ENCODE measurements around the gene PSKH1.

DNA sequence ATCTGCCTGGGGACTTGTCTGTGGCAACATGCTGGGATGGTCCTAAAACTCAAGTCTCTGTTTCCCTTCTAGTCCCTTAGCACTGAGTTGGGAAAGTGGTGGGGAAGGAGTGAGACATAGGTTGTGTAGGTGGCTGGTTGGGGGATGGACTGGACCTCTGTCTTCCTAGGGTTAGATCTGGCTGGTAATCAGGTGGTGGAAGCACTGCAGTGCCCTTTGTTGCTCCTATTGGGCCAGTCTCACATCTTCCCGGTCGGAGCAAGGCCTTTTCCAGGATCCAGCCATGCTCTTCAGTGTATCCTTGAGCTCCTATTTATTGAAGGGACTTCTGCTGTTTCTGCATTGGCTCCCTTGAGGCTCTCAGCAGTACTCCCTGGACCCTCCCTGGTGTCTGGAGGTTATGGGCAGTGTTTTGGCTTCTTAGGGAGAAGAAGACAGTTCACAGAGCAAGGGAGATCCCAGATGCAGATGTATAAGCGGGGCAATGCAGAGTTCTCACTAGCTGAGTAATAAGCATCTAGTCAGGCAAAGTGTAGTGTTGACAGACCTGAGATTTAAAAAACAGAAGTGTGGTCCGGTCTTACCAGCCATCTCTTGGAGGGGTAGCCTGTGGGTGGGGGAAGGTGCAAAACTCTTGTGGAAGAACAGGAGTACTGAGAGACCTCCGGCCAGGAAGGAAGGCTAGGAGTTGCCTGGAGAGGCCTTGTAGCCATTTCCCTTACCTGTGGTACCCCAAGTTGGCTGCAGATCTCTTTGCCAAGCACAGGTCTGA lies 47.6 kb upstream of the PSKH1 start:
- no peak for TF ChIP-seq CTCF (tag by site-specific recombination; IDR thresholded peaks at IDR 0.05)
- TF ChIP-seq ZNF704 (tag by site-specific recombination; IDR thresholded peaks at IDR 0.05), result no peak
- TF ChIP-seq ZNF366 (tag by site-specific recombination; conservative IDR thresholded peaks at IDR 0.05), result no peak
- TF ChIP-seq ZNF561 (tag by site-specific recombination; IDR thresholded peaks at IDR 0.05; ENCODE audit: borderline replicate concordance), result no peak
- no peak for TF ChIP-seq ZNF426 (tag by site-specific recombination; IDR thresholded peaks at IDR 0.05)
- TF ChIP-seq ZNF274 (IDR thresholded peaks at IDR 0.05; ENCODE audit: low read length), result no peak
- TF ChIP-seq ZNF274 (tag by site-specific recombination; IDR thresholded peaks at IDR 0.05; ENCODE audit: borderline replicate concordance), result no peak
- TF ChIP-seq ZNF530 (tag by site-specific recombination; IDR thresholded peaks at IDR 0.05; ENCODE audit: low read depth), result no peak
- no peak for TF ChIP-seq HOXD13 (CRISPR knock-in tag; IDR thresholded peaks at IDR 0.05; ENCODE audit: borderline replicate concordance)
- no peak for TF ChIP-seq SP2 (tag by site-specific recombination; IDR thresholded peaks at IDR 0.05)
- no peak for TF ChIP-seq TCF7L2 (IDR thresholded peaks at IDR 0.05; ENCODE audit: borderline replicate concordance, low read depth, low read length)
- no peak for TF ChIP-seq PRDM2 (tag by site-specific recombination; IDR thresholded peaks at IDR 0.05; ENCODE audit: borderline replicate concordance)
